Thyroid gland (tissue), 4 donors: ENCODE data around the gene ACAP1. TPM values are rescaled to one million over a fixed set of nuclear protein-coding genes. Genes with fewer than 3 reads are reported as not detected.
A peak's percentile ranks its signal among the peaks of the same experiment; 100 is the strongest.
"Not testable (repeated sequence)": the region's sequence is repeated elsewhere in the genome, so short reads cannot be mapped to it uniquely, and the experiment has no call there.

ENCODE experiments used
- DNase-seq, 2 donors: peaks; one replicate each; pipeline ENCODE4 v3.0.0-alpha.2; 2019
- H3K27ac ChIP-seq, 3 donors: fragments of 200-600 bp; sonication (generic); 1 replicate in 2 of 3; 2 replicates in 1 of 3; pipeline ENCODE4 v1.5.1; 2016 to 2019; ENCODE audit warnings: mild to moderate bottlenecking in 1 of 3, moderate library complexity in 1 of 3
- H3K27me3 ChIP-seq: fragments of 200-600 bp; sonication (generic); one replicate; pipeline ENCODE4 v1.5.1; 2019
- H3K36me3 ChIP-seq, 2 donors: fragments of 200-600 bp; sonication (generic); one replicate each; pipeline ENCODE4 v1.5.1; 2016 to 2019
- H3K4me1 ChIP-seq, 2 donors: fragments of 200-600 bp; sonication (generic); one replicate each; pipeline ENCODE4 v1.5.1; 2017 to 2019
- H3K4me3 ChIP-seq, 3 donors: fragments of 200-600 bp; sonication (generic); replicated peaks in 1 of 3; 1 replicate in 2 of 3; 2 replicates in 1 of 3; pipeline ENCODE4 v1.5.1; 2016; ENCODE audit warnings: mild to moderate bottlenecking in 1 of 3
- H3K9me3 ChIP-seq: fragments of 200-600 bp; sonication (generic); one replicate; pipeline ENCODE4 v1.5.1; 2017
- POLR2A ChIP-seq, 2 donors: fragments of 450-650 bp; IDR thresholded peaks; one replicate each; pipeline ENCODE4 v1.6.1; 2017; ENCODE audit warnings: antibody characterized with exemption in 2 of 2, mild to moderate bottlenecking in 2 of 2, moderate library complexity in 1 of 2
- WGBS, 2 donors: methylation state at CpG; one replicate each; pipeline ENCODE4 v1.1.5; 2017; 5-methylcytosine and 5-hydroxymethylcytosine counted together
- intact Hi-C: fragments of 100-400 bp; cut with DNase I; formaldehyde crosslinking; loops from one replicate; pipeline ENCODE4 v1.15.1; 2023
- total RNA-seq, 4 donors: library from RNA; depleted of rRNA; stranded (reverse); fragments of >200 nt; gene quantifications; one replicate each; pipeline ENCODE4 v1.2.3, GENCODE V29; 2016
- TF ChIP-seq, protein P1 (sequence below), 6 experiments: fragments of 200-600 bp in 3 of 6; fragments of 450-650 bp in 3 of 6; sonication (generic) in 3 of 6; IDR thresholded peaks; one replicate each; pipeline ENCODE4 v1.5.1; 2016 to 2019; ENCODE audit warnings: antibody characterized with exemption in 6 of 6, mild to moderate bottlenecking in 2 of 6, inconsistent platforms in 1 of 6, moderate library complexity in 1 of 6

Gene ACAP1
- total RNA-seq, 4 donors from 2014 or later = 0.89 to 7.1 (median 3.8) TPM

DNA sequence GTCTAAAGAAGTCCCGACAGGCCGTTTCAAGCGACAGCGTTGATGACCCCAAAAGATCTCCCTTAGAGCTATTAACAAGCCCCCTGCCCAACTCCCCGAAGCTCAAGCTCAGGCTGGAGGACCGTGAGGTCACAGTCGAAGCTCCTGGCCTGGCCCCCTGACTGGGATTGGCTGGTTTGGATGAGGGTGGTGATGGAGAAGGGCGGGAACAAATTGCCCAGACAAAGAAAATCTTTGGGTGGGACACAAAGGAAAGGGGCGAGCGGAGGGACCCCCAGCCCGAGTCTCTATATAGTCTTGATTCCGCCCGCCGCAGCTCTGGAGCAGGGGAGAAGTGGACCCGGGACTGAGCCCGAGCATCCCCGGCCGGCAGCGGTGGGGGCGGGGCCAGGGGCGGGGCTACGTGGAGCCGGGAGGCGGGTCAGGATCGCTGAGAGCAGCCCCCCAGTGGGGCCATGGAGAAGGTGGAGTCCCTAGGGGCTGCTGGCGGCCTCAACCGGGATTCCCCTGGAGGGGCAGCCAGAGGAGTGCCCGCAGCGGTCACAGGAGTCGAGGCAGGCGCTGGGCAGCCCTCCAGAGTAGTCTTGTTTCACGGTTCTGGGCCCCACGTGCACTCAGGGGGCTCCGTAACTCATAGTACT, 6.2 kb upstream of the ACAP1 start:
- Histone ChIP-seq H3K4me3 (peak overlapping the region; percentile 37 to 80 (median 52)), H3K27me3 (no peaks in the 10 kb centered on the region), H3K9me3 (no peaks in the 10 kb centered on the region), H3K27ac (peak overlapping the region; percentile 64 to 91 (median 78)), H3K36me3 (no peaks in the 10 kb centered on the region), H3K4me1 (peaks cover 4 to 15% of the 10 kb centered on the region in 2 donors)
- intact Hi-C loops = no loop called here
- 1 to 4% methylated on average over 16 to 19 of the region's 34 CpGs for WGBS, 2 donors
- peak; percentile 69 to 72 for DNase-seq
- TF ChIP-seq POLR2A (IDR thresholded peaks at IDR 0.05) = no peak
- TF ChIP-seq, protein P1, sequence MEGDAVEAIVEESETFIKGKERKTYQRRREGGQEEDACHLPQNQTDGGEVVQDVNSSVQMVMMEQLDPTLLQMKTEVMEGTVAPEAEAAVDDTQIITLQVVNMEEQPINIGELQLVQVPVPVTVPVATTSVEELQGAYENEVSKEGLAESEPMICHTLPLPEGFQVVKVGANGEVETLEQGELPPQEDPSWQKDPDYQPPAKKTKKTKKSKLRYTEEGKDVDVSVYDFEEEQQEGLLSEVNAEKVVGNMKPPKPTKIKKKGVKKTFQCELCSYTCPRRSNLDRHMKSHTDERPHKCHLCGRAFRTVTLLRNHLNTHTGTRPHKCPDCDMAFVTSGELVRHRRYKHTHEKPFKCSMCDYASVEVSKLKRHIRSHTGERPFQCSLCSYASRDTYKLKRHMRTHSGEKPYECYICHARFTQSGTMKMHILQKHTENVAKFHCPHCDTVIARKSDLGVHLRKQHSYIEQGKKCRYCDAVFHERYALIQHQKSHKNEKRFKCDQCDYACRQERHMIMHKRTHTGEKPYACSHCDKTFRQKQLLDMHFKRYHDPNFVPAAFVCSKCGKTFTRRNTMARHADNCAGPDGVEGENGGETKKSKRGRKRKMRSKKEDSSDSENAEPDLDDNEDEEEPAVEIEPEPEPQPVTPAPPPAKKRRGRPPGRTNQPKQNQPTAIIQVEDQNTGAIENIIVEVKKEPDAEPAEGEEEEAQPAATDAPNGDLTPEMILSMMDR (IDR thresholded peaks at IDR 0.05) = no peak

DNA sequence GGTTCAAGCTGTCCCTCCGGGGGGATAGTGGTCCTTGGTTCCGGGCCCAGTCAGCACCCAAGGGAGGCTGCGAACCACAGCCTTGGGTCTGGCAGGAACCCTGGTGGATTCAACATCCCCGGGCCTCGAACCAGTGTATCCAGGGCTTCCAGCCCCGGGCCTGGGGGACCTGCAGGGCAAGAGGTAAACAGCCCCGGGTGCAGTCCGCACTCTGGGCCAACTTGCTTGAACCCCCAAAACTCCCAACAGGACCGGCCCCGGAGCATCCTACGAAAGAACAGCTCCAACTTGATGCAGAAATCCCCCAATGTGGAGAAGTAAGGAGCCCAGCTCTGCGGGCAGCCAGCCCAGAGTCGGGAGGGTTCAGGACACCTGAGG, 5.7 kb upstream of the ACAP1 start:
- Histone ChIP-seq H3K9me3 (no peaks in the 10 kb centered on the region), H3K36me3 (no peaks in the 10 kb centered on the region), H3K4me1 (peaks cover 4 to 15% of the 10 kb centered on the region in 2 donors), H3K27ac (peak overlapping the region in 1 of 3 donors; percentile 91), H3K4me3 (peak overlapping the region in 1 of 3 donors; percentile 80), H3K27me3 (no peaks in the 10 kb centered on the region)
- intact Hi-C loops = no loop called here
- TF ChIP-seq POLR2A (IDR thresholded peaks at IDR 0.05) = no peak
- TF ChIP-seq, protein P1 (IDR thresholded peaks at IDR 0.05) = no peak
- no peak for DNase-seq
- WGBS, 2 donors = 79 to 84% methylated on average over 4 to 5 of the region's 13 CpGs

DNA sequence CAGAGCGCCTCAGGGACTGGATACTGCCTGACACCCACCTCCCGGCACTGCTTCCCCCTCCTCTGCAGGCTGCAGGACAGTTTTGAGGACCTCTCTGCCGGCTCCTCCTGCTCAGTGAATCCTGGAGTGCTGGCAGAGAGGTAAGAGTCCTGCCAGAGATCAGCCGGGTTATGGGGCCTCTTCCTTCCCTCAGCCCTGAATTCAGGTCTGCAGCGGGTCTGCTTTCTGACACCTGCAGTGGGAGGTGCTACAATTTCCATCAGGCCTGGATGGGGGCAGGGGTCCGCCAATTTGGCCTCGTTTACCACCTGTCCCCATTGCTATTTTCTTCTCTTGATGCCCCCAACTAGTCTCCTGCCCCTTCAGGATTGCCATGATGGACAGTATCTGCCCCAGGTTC, 4.2 kb upstream of the ACAP1 start:
- Histone ChIP-seq H3K27me3 (no peaks in the 10 kb centered on the region), H3K27ac (no peak overlapping the region), H3K4me1 (peaks cover 4 to 15% of the 10 kb centered on the region in 2 donors), H3K9me3 (no peaks in the 10 kb centered on the region), H3K36me3 (no peaks in the 10 kb centered on the region), H3K4me3 (no peak overlapping the region)
- 49 to 50% methylated on average over 6 of the region's 7 CpGs for WGBS, 2 donors
- intact Hi-C loops = no loop called here
- TF ChIP-seq POLR2A (IDR thresholded peaks at IDR 0.05) = no peak
- TF ChIP-seq, protein P1 (IDR thresholded peaks at IDR 0.05) = no peak
- no peak for DNase-seq

DNA sequence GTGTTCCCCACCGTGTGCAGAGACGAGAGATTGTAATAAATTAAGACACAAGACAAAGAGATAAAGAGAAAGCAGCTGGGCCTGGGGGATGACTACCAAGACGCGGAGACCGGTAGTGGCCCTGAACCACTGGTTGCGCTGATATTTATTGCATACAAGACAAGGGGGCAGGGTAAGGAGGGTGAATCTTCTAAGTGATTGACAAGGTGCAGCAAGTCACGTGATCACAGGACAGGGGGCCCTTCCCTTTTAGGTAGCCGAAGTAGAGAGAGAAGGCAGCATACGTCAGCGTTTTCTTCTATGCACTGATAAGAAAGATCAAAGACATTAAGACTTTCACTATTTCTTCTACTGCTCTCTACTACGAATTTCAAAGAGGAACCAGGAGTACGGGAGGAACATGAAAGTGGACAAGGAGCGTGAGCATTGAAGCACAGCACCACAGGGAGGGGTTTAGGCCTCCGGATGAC, 3.7 kb upstream of the ACAP1 start:
- H3K4me1 ChIP-seq = peaks cover 4 to 15% of the 10 kb centered on the region in 2 donors
- intact Hi-C loops, H3K4me3 ChIP-seq, H3K9me3 ChIP-seq, H3K27me3 ChIP-seq, H3K27ac ChIP-seq, H3K36me3 ChIP-seq: not testable (repeated sequence)
- 45 to 49% methylated on average over 13 to 14 of the region's 14 CpGs for WGBS, 2 donors
- DNase-seq = peak in 1 of 2 donors; percentile 38

DNA sequence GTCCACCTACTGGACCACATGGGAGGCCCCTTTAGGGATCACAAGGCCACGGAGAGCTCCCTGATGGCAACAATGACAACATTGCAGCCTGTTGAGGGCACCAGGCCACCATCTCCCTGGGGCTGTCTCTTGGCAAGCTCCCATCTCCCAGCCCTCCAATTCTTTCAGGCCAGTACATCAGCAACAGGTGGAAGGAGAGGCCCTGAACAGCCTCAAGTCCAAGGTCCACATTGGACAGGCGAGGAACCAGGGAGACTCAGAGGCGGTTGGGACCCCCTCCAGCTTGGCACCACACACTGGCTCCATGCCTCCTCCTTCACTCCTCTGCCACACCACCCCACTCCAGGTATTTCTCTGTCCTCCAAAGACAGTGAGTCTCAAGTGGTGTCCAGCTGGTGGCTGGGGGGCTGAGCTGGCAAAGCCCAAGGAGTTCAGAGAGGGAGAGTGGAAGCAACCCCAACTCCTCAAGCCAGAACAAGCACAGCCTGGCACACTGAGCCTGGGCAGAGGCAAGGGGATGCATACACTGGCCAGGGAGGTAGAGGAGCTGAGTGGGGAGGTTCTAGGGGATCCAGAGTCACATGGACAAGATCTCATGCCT, 1.3 kb upstream of the ACAP1 start:
- Histone ChIP-seq H3K27ac (no peak overlapping the region), H3K36me3 (no peaks in the 10 kb centered on the region), H3K9me3 (no peaks in the 10 kb centered on the region), H3K27me3 (no peaks in the 10 kb centered on the region), H3K4me1 (peaks cover 4 to 6% of the 10 kb centered on the region in 2 donors), H3K4me3 (no peak overlapping the region)
- intact Hi-C loops = no loop called here
- WGBS, 2 donors = 85% methylated on average over 3 of the region's 3 CpGs; no CpG with 5 or more reads in 1 of the 2 donors
- no peak for DNase-seq
- TF ChIP-seq, protein P1 (IDR thresholded peaks at IDR 0.05) = no peak
- no peak for TF ChIP-seq POLR2A (IDR thresholded peaks at IDR 0.05)

DNA sequence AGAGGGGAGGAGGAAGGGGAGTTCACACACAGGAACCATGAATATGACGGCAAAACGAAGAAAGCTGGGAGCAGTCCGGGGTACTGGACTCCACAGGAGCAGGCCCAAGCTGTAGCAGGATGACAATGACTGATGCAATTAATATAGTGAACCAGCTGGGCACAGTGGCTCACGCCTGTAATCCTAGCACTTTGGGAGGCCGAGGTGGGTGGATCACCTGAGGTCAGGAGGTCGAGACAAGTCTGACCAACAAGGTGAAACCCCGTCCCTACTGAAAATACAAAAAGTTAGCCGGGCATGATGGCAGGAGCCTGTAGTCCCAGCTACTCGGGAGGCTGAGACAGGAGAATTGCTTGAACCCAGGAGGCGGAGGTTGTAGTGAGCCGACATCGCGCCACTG, 564 bp upstream of the ACAP1 start:
- H3K4me1 ChIP-seq, H3K27ac ChIP-seq, H3K27me3 ChIP-seq, intact Hi-C loops, H3K4me3 ChIP-seq, H3K9me3 ChIP-seq, DNase-seq, H3K36me3 ChIP-seq: not testable (repeated sequence)
- WGBS, 2 donors = 80 to 86% methylated on average over 13 of the region's 13 CpGs

DNA sequence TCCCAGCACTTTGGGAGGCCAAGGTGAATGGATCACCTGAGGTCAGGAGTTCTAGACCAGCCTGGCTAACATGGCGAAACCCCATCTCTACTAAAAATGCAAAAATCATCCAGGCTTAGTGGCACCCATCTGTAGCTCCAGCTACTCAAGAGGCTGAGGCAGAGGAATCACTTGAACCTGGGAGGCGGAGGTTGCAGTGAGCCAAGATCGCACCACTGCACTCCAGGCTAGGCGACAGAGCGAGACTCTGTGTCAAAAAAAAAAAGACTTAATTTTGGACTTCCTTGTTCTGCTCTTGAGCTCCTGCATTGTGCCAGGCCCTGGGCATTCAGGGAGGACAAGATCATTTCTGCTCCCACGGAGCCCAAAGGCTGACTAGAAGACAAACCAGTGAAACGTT, 1.3 kb downstream of the ACAP1 start:
- peak; percentile 45 to 52 for DNase-seq
- intact Hi-C loops, H3K27ac ChIP-seq, H3K4me1 ChIP-seq, H3K27me3 ChIP-seq, H3K36me3 ChIP-seq, H3K9me3 ChIP-seq, H3K4me3 ChIP-seq: not testable (repeated sequence)
- 18 to 39% methylated on average over 7 of the region's 7 CpGs for WGBS, 2 donors
